ENCODE measurements around the gene BRD9.

BRD9 gene

DNA sequence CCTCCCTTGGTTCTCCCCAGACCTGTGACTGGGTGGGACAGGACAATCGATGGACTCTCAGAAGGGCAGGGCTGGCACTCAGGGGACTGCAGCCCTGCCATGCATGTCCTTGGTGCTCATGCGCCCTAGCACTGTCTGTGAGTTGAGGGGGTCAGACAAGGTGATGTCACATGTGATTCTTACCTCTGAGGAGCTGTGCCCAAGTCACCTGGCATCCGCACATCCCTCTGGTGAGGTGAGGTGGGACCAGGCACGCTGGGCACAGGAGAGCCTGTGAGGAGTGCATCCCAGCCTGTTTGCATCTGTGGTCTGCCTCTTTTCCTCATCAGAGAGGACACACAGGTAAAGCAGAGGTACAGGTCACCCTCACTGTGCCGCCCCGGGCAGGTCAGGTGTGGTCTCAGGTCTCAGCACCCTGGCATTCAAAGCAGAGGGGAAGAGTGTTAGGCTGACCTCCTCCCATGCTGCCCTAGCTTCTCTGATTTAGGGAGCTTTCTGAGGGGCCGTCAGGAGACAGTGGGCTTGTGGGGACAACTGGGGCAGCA is 14.8 kb upstream of the BRD9 start:
- in situ Hi-C loops (cut with MboI; ENCODE audit: low sequenced_read_pairs), result no loop called here

- in situ Hi-C loops (cut with MboI; ENCODE audit: low sequenced_read_pairs), result no loop called here
Observed at GRCh38 chr5:905139-905642, 12.6 kb upstream of the BRD9 start.

- in situ Hi-C loops (cut with MboI; ENCODE audit: low sequenced_read_pairs), result no loop called here
Observed at GRCh38 chr5:903756-904096, 11.1 kb upstream of the BRD9 start.

- in situ Hi-C loops (cut with MboI; ENCODE audit: low sequenced_read_pairs), result no loop called here
Observed at GRCh38 chr5:902129-902916, 9.7 kb upstream of the BRD9 start.

DNA sequence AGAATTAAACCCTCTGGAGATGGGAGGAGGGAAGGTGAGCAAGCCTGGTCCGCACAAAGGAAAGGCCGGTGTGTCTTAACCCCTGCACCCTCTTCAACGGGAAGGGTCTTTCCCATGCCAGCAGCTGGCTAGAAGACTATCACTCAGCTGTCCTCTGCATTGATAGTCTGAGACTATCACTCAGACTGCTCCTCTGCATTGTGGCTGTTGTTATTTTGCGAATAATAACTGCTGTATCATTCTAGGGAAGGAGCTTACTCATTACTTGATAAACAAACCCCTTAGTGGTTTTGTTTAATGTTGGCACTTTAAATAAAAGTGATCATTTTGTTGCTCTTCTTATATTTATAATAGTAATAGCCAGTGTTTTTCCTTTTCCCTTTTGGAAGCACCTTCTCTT is 8.2 kb upstream of the BRD9 start:
- in situ Hi-C loops (cut with MboI; ENCODE audit: low sequenced_read_pairs), result no loop called here

- in situ Hi-C loops (cut with MboI; ENCODE audit: low sequenced_read_pairs), result no loop called here
Observed at GRCh38 chr5:893711-894110, 1.1 kb upstream of the BRD9 start.

DNA sequence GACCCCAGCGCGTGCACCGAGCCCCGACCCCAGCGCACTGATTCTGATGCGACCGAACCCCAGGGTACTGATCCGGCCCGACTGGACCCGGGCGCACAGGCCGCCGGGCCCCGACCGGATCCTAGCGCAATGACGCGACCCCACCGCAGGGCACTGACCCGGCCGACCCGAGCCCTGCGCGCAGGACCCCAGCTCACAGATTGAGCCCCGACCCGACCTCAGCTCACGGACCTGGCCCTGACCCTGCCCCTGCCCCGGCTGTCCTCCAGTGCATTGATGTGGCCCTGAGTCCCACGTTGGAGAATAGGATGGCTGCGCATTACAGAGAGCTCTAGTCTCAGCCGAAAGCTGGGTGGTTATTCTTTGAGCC is 521 bp upstream of the BRD9 start:
- in situ Hi-C loops (cut with MboI; ENCODE audit: low sequenced_read_pairs), result no loop called here

DNA sequence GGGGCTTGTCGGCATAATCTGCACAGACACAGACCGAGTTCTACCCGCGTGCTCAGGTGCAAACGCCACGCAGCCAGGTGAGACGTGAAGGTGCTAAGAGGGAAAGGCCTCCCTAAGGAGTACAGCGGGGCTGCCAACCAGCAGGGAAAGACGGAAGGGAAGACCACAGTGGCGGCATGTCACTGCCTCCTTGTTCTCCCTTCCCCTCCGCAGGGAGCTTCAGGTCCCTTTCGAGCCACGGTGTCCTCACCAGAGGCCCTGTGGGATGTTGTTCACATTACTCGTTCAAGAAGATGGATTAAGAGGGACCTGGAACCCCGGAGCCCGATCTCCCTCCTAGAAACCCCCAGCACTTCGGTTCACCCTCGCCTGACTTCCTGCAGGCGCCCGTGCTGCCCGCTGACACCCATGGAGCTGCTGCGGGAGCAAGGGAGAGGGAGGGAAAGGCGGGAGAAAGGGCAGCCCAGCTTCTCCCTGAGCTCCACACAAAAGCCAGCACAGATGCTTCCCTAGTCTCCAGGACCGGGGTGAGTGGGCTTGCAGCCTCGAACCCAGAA is 686 bp downstream of the BRD9 start:
- in situ Hi-C loops (cut with MboI; ENCODE audit: low sequenced_read_pairs), result no loop called here

- in situ Hi-C loops (cut with MboI; ENCODE audit: low sequenced_read_pairs), result no loop called here
Observed at GRCh38 chr5:891117-891836, 1.3 kb downstream of the BRD9 start.

DNA sequence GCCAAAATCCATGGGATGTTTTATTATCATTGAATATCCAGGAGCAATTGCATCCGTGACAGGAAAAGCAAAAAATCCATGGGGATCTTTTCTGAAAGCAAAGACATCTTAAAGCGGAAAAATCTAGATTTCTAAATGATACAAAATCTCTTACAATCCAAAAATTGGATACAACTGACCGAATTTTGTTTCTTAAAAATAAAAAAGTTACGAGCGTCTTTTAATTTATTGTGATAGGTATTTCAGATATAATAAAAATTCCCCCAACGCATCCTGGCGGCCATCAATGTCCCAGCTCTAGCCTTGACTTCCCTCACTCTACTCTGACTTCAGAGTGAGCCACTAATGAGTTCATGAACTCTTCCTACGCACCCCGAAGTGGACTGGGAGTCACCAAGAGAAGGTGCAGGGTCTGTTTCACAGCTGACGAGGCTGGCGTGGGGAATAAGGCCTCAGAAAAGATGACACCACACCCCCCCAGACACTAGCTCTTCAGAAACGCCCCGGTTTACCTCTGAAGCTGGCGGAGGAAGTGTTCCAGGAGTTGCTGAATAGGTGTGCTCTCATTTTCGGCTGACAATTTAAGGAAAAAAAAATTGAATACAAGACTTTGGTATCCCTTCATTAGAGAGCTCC is 3.4 kb downstream of the BRD9 start:
- in situ Hi-C loops (cut with MboI; ENCODE audit: low sequenced_read_pairs), result no loop called here

DNA sequence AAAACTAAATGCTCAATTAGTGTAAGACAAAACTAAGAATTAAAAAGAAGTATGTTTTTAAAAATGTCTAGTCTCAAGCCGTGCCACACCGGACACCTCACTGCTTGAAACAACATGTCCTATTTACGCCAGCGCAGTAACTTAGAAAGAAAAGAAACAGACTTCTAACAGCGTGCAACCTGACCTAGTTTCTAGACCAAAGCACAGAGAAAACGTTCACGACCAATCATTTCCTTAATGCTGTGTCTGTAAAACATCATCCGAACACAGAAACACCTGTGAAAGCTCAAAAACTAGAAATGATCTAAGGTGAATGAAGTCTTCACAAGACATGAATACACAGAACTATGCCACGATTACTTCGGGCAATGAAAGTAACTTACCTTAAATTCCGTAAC is 4.0 kb downstream of the BRD9 start:
- in situ Hi-C loops (cut with MboI; ENCODE audit: low sequenced_read_pairs), result no loop called here

GRCh38 chr5:887947-888637 is 4.5 kb downstream of the BRD9 start:
- in situ Hi-C loops (cut with MboI; ENCODE audit: low sequenced_read_pairs), result no loop called here

DNA sequence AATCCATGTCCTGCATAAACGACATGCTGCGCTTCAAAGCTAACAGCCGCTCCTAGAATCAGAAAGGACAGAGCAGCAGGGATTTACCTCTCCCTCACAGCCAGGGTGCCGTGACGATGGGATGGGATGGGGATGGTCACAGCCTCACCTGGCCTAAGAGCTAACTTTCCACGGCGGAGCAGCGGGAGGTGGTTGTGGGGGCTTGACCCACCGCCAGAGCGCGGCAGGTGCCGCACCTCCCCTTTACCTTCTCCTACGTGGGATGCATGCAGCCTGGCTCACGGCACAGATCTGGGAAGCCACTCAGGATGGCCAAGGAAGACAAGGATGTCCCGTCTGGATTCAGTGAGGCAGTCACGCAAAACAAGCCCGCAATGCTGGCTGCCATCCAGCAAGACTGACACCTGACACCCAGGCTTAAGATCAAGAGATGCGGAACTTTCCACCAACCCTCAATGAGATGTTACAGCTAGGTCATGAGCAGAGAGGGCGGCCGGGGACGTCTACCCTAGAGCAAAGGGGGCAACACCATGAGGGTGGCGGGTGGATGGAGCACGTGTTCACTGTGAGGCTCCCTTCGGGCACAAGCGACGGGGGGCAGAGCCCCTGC is 5.8 kb downstream of the BRD9 start:
- in situ Hi-C loops (cut with MboI; ENCODE audit: low sequenced_read_pairs), result no loop called here

DNA sequence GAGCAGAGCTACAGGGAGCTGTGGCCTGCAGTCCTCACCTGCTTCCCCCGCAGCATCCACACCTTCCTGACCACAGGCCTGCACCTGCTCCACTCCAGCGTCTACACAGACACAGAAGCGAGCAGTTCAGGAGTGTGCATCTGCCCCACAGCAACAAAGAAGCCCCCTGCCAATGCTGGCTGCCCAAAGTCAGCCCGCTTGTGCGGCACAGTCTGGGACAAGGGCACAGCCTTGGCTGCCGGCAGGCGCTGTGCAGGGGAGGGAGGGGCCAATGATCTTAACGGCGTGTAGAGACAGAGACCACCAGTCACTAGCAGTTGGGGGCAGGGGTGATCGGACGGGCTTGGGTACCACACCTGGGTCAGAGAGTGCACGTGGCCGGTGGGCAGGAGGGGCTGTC is 6.6 kb downstream of the BRD9 start:
- in situ Hi-C loops (cut with MboI; ENCODE audit: low sequenced_read_pairs), result no loop called here

DNA sequence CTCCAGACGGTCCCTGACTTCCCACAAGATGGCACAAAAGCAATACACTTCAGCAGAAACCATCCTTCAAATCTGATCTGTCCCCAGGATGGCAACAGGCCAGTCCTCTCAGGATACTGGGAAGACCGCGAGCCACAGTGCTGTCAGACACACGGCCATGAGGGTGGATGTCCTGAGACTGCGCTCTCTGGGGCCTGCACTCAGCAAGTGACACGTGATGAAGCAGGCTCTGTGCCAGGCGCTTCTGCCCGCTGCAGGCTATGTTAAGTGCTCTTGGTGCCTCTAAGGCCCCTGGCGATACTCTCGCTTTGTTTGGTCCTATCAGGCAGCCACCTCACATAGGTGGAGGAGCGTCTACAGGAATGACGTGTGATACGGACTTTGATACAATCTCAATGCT is 7.1 kb downstream of the BRD9 start:
- in situ Hi-C loops (cut with MboI; ENCODE audit: low sequenced_read_pairs), result no loop called here

GRCh38 chr5:885127-885442 is 7.5 kb downstream of the BRD9 start:
- in situ Hi-C loops (cut with MboI; ENCODE audit: low sequenced_read_pairs), result no loop called here

DNA sequence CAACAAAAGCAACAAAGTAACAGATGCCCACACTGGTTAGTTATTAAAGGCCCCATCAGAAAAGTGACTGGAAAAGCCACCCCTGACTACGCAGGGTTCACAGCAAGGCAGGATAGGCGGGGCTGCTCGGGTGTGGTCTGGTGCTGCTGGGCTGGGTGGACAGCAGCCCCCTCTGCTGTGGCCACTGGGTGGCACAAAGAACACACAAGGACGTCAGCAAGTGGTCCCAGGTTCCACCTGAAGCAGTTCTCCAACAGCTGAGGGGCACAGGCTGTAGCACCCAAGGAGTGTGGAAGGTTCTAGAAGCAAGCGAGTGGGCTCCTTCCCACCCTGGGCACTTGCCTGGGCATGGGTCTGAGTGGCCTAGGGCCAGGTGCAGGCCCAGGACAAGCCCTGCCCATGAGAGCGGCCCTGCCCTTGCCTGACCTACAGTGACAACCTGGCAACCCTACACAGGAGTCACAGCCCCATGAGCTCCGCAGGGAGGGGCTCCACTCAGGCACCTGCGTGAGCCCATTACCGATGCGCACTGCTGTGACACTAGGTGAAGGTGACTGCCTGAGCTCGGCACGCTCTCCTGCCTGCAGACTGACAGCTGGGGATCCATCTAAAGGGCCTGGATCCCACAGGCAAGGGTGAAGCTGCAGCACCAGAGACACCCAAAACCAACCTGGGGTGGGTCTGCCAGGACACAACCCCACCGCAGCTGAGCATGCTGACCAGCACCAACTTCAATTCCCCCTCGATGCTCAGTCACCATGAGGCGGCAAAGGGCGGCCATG is 8.1 kb downstream of the BRD9 start:
- in situ Hi-C loops (cut with MboI; ENCODE audit: low sequenced_read_pairs), result no loop called here

GRCh38 chr5:883475-884181 is 9.0 kb downstream of the BRD9 start:
- in situ Hi-C loops (cut with MboI; ENCODE audit: low sequenced_read_pairs), result no loop called here

All from HL-60/S4 (cell line).